Stimulated activated CD8-positive, alpha-beta memory T cell treated with anti-CD3 and anti-CD28 coated beads, Interleukin-15, amount 100 ng/mL, for 4 hours (primary cell): ENCODE data around the gene DCUN1D4.
"Not testable (repeated sequence)": the region's sequence is repeated elsewhere in the genome, so short reads cannot be mapped to it uniquely, and the experiment has no call there.

ENCODE experiments used
- DNase-seq, 2 donors: peaks; one replicate each; pipeline ENCODE4 v3.0.0-alpha.2; 2020; ENCODE audit warnings: low read depth in 2 of 2

DCUN1D4 gene

GRCh38 chr4:51893402-51893801, 50.4 kb downstream of the DCUN1D4 start:
- DNase-seq = not testable (repeated sequence)

GRCh38 chr4:51894059-51894645, 51.2 kb downstream of the DCUN1D4 start:
- no peak for DNase-seq

DNA sequence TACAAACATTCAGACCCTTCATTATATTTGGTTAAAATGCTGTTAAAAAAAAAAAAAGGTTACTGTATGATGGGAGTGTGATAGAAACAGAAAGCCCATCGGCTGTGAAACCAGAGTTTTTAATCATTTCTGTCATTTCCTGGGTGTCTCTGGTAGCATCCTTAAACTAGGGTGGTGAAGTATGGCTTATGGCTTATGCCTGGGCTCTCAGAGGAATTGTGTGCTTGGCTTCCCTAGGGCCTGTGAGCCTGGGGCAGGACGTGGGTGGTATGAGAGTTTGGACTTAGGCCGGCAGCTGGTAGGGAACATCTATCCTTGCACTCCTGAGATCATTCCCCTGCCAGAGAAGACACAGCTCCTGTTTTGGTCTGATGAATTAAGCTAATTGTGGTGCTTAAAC, 52.2 kb downstream of the DCUN1D4 start:
- DNase-seq = no peak

DNA sequence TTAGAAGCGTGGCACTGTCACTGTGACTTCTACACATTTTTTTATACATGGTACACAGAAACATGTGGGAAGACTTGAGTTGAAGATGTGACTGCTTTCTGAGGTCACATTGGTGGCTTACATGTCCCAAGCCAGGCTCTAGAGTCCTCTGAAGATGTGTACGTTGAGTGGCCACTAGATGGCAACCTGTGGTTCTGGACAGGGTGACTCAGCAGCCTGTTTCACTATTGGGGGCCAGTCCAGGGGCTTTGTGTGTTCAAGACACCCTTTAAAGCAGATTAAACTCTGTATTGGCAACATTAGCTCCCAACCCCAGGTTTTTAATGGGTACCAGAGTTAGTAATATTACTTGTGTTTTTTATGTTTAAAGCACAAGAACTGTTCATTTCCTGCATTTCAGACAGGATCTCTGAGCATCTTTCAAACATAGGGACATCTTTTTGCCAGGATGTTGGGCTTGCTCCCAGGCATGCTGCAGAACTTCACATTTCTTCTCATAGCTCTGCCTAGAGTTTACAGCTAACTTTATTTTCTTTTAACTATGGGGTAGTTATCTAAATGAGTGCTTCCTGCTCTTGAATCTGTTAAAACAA, 53.0 kb downstream of the DCUN1D4 start:
- peak; percentile 4 to 33 for DNase-seq

DNA sequence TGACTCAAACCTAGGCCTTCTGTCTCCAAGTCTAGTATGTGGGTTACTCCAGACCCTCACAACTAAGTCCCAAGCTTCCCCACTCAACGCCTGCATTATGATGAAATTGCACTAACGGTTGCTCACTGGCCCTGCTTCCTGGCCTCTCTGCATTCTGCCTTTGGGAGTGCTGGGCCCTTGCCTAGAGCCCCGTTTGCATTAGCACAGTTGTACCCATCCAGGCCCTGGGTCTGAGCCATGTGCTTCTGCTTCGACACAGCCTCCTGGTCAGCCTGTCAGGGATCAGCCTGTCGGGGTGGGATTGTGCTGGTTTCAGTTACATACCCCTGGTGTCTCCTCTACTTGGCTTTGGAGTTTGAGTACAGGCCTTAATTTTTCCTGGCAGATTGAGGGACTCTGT, 58.4 kb downstream of the DCUN1D4 start:
- no peak for DNase-seq

DNA sequence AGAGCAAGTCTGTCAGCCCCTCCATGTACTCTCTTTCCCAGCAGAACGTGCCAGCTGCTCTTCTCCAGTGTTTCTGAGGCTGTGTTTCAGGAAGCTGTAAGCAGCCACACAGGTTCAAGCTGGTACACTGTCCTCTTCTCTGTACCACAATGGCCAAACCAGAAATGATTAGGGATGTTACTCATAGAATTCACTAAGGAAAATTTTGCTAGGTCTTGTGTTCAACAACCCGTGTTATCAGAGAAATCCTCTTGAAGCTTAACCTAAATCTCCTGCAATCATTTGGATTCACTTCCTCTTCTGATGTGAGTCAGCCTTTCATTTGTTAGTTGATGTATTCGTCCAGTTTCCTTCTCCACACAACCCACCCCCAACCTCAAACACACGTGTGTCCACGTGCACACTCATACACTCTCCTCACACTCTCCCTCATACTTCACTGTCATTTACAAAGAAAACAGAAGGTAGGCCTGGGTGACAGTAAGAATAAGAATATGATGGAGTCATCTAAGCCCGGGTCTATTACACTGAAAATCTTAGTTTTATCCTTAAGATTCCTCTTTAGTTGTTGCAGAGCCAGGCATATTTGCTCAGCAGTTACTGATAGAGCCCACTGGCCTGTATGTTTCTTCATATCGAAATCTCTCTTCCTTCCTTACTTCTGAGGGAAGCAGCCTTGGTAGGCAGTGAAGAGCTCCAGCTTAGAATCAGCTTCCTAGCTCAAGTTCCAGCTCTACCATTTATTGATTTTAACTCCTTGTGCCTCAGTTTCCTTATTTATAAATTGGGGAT, 63.4 kb downstream of the DCUN1D4 start:
- DNase-seq = no peak

DNA sequence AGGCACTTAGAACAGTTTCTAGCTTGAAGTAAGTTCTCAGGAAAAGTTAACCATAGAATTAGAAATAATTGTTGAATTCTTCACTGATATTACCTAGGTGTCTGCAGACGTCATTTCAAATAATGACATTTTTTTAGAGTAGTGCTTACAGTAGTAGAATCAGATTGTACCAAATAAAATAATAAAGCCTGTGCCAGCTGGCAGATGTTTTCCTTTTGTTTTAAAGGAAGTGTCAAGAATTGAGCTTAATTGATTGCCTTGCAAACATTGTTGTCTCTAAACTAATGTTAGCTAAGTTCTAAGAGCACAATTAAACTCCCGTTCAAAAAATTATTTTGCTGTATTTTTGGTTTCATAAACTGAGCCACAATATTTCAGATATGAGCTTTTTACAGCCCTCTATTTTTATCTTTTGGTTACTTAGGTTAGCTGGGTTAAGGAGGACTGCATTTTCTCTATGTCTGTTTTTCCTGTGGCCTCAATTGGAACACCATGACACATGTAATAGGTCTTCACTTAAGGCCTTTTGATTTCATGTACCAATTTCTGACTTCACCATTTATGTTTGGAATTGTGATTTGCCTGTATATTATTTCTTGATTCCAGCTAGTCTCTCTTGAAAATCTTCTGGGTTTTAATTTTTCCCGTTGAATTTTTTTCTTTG, 64.2 kb downstream of the DCUN1D4 start:
- DNase-seq = no peak

DNA sequence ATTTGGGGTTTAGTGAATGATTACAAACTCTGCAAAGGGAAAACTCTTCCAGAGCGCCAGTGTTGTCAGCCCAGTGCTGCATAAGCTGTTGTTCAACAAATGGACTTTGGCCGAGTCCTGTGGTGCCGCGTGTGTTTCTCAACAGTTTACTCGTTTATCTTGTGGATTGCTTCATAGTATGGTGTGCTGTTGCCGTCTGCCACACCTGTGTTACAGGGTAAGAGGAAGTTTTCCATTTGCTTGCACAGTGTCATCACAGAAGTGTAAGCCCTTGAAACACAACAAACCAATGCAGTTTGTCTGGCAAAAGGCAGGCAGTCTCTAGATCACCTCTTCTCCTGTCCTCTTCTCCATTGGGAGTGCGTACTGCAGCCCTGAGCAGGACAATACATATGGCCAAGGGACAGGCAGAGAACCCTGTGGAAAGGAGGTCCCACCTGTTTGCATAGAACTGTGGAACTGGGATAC, 66.3 kb downstream of the DCUN1D4 start:
- no peak for DNase-seq

DNA sequence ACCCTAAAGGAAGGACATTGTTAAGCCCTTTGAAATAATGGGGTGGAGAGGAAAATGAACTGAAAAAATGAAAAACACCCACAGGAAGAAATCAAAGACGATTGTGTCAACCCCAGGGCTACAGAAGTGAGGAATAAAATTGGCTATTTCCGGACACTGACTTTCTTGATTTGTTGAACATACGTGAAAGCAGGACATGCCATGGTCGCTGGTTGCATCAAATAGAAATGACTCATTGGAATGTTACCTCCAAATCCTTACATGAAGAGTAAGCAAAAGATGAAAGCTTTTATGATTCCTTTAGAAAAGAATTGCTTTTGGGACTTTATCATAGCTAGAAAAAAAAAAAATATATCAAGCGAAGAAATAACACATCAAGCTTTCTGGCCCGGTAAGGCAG, 75.3 kb downstream of the DCUN1D4 start:
- DNase-seq = no peak

DNA sequence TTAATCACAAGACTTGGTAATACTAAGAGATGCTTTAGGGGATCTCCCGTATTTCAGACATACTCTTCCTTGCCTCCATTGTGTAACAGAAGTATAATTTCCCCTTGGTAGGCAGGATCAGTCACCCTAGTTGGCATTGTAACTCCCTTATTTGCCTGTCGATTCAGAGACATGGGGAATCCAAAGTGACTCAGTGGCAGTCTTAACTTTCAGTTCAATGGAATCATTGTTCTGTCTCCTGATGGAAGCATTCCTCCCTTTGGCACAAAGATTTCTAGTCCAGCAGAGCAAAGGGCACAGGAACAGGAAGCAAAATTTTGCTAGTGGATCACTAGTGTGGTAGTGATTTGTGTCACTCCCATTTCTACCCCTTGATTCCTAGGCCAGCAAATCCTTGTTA, 80.4 kb downstream of the DCUN1D4 start:
- DNase-seq = no peak

DNA sequence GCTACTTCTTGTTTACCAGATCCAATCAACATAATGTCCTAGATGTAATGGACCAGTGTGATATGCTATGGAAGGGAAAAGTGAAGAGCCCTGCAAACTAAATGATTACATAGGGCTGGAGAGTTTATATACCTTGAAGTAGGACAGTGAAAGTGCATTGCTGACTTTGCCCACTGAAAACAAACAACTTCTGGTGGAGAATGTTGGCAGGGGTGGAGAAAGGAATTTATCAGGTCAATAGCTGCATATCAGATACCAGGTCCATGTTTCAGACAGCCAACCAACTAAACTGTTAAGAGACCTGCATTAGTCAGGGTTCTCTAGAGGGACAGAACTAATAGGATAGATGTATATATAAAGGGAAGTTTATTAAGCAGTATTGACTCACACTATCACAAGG, 82.4 kb downstream of the DCUN1D4 start:
- no peak for DNase-seq

DNA sequence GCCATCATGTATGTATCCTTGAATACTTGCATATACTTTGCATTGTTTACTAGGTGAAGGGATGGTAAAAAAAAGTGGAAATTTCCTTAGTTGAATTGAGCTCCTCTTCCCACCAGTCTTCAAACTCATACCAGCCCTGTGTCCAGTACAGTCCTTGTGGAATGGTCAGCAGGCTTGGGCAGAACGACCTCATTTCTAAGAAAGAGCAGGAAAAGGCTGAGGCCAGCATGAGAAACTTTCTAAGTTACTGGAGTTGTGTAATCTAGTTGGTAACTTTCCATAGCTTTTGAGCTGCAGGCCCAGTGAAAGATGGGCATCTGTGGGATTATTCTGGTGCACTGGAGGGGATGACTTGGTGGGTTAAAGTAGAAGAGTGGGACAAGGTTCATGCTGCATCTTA, 87.6 kb downstream of the DCUN1D4 start:
- no peak for DNase-seq

DNA sequence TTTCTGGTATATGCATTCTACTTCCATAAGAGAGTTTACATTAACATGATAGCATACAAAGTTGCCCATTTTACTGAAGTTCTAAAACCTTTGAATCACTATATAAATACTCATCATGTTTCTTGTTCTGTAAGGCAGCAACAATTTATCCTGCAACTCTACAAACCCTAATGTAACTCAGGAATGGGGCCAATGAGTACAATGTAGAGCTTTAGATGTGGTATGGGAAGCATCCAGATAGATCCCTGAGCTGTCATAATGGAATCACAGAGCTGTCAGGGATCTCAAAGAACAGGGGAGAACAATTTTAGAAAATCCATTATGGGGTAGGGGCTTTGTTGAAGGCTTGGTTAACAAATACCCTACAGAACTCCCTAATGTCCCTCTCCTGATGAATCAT, 88.5 kb downstream of the DCUN1D4 start:
- DNase-seq = no peak

DNA sequence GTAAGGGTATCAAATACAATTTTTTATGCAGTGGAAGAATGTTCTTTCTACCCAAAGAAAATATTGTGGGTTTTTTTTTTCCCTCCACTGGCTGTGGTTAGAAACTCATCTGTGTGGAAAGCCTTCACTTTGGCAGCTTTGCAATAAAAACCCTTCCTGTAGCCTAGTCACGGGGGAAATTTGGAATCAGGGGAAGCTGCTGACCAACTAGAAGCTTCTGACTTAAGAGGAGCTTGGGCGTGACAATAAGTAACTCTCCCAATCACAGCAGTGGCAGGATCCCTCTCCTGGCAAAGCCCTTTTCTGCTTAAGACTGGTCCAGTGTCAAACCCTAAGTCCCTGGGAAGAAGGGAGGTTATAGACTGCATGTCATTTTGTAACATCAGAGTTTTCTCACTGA, 89.3 kb downstream of the DCUN1D4 start:
- no peak for DNase-seq

- no peak for DNase-seq
These were observed 89.7 kb downstream of the DCUN1D4 start for GRCh38 chr4:51932684-51933083.

DNA sequence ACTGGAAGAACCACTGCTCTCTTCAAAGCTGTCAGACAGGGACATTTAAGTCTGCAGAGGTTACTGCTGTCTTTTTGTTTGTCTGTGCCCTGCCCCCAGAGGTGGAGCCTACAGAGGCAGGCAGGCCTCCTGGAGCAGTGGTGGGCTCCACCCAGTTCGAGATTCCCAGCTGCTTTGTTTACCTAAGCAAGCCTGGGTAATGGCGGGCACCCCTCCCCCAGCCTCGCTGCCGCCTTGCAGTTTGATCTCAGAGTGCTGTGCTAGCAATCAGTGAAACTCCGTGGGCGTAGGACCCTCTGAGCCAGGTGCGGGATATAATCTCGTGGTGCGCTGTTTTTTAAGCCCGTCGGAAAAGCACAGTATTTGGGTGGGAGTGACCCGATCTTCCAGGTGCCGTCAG, 97.5 kb downstream of the DCUN1D4 start:
- DNase-seq = not testable (repeated sequence)

- no peak for DNase-seq
These were observed 99.3 kb downstream of the DCUN1D4 start for GRCh38 chr4:51942108-51942832.

- no peak for DNase-seq
These were observed 99.9 kb downstream of the DCUN1D4 start for GRCh38 chr4:51942833-51943215.

DNA sequence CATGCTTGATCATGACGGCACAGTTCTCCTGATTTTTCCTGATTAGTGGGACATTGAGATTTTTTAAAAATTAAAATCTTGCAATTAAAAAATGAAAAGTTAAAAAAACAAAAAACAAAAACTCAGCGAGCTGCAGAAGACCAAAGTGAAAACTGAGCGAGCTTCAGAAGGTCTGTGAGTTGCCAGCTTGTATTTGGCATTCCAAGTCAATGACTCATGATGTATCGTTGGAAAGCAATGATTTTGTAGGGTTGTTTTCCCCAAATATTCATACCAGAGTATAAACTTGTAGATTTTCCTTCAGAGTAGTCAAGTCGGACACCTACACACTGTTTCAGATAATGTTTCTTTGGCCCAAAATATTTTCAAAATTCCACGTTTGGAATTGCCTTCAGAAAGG, 100.3 kb downstream of the DCUN1D4 start:
- no peak for DNase-seq

DNA sequence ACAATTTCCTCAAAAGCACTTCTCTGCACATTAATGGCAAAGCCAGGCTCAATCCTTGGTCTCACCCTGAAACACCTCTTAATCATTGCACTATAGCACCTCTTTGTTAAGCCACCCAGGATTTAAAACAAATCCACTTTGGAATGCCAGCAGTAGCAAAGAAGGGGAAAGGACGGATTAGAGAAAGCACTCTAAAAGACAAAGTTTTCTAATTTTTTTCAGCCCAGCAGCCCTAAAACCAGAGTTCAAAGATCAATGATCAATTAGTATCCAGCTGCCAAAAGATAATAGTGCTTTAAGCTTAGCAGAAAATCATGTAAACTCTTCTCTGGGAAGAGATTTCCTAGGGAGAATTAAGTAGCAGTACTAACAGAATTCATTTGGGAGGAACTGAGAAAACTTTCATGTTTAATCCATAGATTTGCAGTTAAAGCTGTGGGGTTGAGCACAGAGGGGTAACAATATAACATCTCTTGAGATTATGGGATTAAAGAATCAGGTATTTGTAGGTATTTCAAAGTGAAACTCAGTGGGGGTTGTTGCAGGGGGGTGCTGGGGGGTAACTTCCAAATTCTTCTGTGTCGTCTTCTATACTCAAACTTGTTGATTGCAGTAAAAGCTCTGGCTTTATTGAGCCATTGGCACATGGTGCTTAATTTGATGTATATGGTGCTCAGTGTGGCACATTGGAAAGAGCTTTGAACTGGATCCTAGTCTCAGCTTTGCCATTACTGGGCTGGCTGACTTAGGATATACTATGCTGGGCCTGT, 115.4 kb downstream of the DCUN1D4 start:
- DNase-seq = no peak

- no peak for DNase-seq
These were observed 117.5 kb downstream of the DCUN1D4 start for GRCh38 chr4:51960486-51960885.
